Measurements from ENCODE around the gene LGALS7. TPM values are rescaled to one million over a fixed set of nuclear protein-coding genes. Genes with fewer than 3 reads are reported as not detected.

Gene LGALS7
- total RNA-seq, 1 donor from 2014 or later, result 269 TPM

DNA sequence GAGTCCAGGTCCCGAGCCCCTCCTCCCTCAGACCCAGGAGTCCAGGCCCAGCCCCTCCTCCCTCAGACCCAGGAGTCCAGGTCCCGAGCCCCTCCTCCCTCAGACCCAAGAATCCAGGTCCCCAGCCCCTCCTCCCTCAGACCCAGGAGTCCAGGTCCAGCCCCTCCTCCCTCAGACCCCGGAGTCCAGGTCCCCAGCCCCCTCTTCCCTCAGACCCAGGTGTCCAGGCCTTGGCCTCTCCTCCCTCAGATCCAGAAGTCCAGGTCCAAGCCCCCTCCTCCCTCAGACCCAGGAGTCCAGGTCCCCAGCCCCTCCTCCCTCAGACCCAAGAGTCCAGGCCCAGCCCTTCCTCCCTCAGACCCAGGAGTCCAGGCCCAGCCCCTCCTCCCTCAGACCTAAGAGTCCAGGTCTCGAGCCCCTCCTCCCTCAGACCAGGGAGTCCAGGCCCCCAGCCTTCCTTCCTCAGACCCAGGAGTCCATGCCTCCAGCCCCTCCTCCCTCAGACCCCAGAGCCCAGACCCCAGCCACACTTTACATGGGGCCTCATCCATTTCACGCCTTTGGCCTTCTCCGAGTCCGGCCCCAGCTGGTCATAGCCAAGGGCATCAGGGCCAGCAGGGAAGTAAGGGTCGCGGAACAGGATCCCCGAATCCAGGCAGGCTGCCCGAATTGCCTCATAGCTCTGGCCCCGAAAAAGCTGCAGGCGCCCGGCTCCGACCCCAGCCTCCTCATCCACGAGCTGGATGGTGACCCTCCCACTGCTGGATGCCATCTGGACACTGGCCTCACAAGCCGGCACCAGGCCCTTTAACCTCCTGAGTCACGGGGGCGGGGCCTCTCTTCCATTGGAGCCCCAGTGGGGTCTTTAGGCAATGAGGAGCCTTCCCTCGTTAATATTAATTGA, 29.7 kb downstream of the LGALS7 start:
- Histone ChIP-seq H3K9me3 (no peaks in the 10 kb centered on the region), H3K27ac (no peak overlapping the region), H3K4me1 (peaks cover 9% of the 10 kb centered on the region), H3K4me3 (no peak overlapping the region), H3K27me3 (no peaks in the 10 kb centered on the region), H3K36me3 (no peaks in the 10 kb centered on the region)
- intact Hi-C loops (cut with DNase I), result no loop called here
- no peak for TF ChIP-seq POLR2A (IDR thresholded peaks at IDR 0.05)
- TF ChIP-seq, protein P1, sequence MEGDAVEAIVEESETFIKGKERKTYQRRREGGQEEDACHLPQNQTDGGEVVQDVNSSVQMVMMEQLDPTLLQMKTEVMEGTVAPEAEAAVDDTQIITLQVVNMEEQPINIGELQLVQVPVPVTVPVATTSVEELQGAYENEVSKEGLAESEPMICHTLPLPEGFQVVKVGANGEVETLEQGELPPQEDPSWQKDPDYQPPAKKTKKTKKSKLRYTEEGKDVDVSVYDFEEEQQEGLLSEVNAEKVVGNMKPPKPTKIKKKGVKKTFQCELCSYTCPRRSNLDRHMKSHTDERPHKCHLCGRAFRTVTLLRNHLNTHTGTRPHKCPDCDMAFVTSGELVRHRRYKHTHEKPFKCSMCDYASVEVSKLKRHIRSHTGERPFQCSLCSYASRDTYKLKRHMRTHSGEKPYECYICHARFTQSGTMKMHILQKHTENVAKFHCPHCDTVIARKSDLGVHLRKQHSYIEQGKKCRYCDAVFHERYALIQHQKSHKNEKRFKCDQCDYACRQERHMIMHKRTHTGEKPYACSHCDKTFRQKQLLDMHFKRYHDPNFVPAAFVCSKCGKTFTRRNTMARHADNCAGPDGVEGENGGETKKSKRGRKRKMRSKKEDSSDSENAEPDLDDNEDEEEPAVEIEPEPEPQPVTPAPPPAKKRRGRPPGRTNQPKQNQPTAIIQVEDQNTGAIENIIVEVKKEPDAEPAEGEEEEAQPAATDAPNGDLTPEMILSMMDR (IDR thresholded peaks at IDR 0.05), result no peak
- TF ChIP-seq POLR2AphosphoS5 (IDR thresholded peaks at IDR 0.05; ENCODE audit: insufficient read depth in 1 of 2, low read depth in 1 of 2), result no peak
- no peak for DNase-seq (ENCODE audit: extremely low spot score in 2 of 2)

- DNase-seq (ENCODE audit: extremely low spot score in 2 of 2), result no peak
- no peaks in the 10 kb centered on the region for H3K9me3 ChIP-seq
- no peaks in the 10 kb centered on the region for H3K27me3 ChIP-seq
- intact Hi-C loops (cut with DNase I), result no loop called here
- no peak for TF ChIP-seq POLR2AphosphoS5 (IDR thresholded peaks at IDR 0.05; ENCODE audit: insufficient read depth in 1 of 2, low read depth in 1 of 2)
- TF ChIP-seq POLR2A (IDR thresholded peaks at IDR 0.05), result no peak
- TF ChIP-seq, protein P1 (IDR thresholded peaks at IDR 0.05), result no peak
- no peak overlapping the region for H3K27ac ChIP-seq
- H3K4me3 ChIP-seq, result no peak overlapping the region
- peaks cover 9% of the 10 kb centered on the region for H3K4me1 ChIP-seq
- no peaks in the 10 kb centered on the region for H3K36me3 ChIP-seq
Measured at GRCh38 chr19:38742906-38743305, 30.4 kb downstream of the LGALS7 start.

GRCh38 chr19:38742296-38742695, 31.0 kb downstream of the LGALS7 start:
- no peaks in the 10 kb centered on the region for H3K27me3 ChIP-seq
- intact Hi-C loops (cut with DNase I), result no loop called here
- no peaks in the 10 kb centered on the region for H3K36me3 ChIP-seq
- no peaks in the 10 kb centered on the region for H3K9me3 ChIP-seq
- H3K4me3 ChIP-seq, result no peak overlapping the region
- DNase-seq (ENCODE audit: extremely low spot score in 2 of 2), result no peak
- peaks cover 12% of the 10 kb centered on the region for H3K4me1 ChIP-seq
- TF ChIP-seq POLR2A (IDR thresholded peaks at IDR 0.05) (no peak), POLR2AphosphoS5 (IDR thresholded peaks at IDR 0.05; ENCODE audit: insufficient read depth in 1 of 2, low read depth in 1 of 2) (no peak)
- TF ChIP-seq, protein P1 (IDR thresholded peaks at IDR 0.05), result no peak
- no peak overlapping the region for H3K27ac ChIP-seq

GRCh38 chr19:38741670-38742069, 31.6 kb downstream of the LGALS7 start:
- DNase-seq (ENCODE audit: extremely low spot score in 2 of 2), result no peak
- Histone ChIP-seq H3K27ac (no peak overlapping the region), H3K9me3 (no peaks in the 10 kb centered on the region), H3K36me3 (no peaks in the 10 kb centered on the region), H3K27me3 (no peaks in the 10 kb centered on the region), H3K4me3 (no peak overlapping the region), H3K4me1 (peaks cover 17% of the 10 kb centered on the region)
- TF ChIP-seq POLR2AphosphoS5 (IDR thresholded peaks at IDR 0.05; ENCODE audit: insufficient read depth in 1 of 2, low read depth in 1 of 2), result no peak
- TF ChIP-seq, protein P1 (IDR thresholded peaks at IDR 0.05), result no peak
- no peak for TF ChIP-seq POLR2A (IDR thresholded peaks at IDR 0.05)
- intact Hi-C loops (cut with DNase I), result no loop called here

- TF ChIP-seq POLR2AphosphoS5 (IDR thresholded peaks at IDR 0.05; ENCODE audit: insufficient read depth in 1 of 2, low read depth in 1 of 2) (no peak), POLR2A (IDR thresholded peaks at IDR 0.05) (no peak)
- TF ChIP-seq, protein P1 (IDR thresholded peaks at IDR 0.05), result no peak
- H3K4me3 ChIP-seq, result no peak overlapping the region
- H3K36me3 ChIP-seq, result no peaks in the 10 kb centered on the region
- no peaks in the 10 kb centered on the region for H3K27me3 ChIP-seq
- no peak for DNase-seq (ENCODE audit: extremely low spot score in 2 of 2)
- intact Hi-C loops (cut with DNase I), result no loop called here
- peaks cover 24% of the 10 kb centered on the region for H3K4me1 ChIP-seq
- no peaks in the 10 kb centered on the region for H3K9me3 ChIP-seq
- H3K27ac ChIP-seq, result no peak overlapping the region
Measured at GRCh38 chr19:38740932-38741331, 32.4 kb downstream of the LGALS7 start.

All from vagina (tissue), 2 donors.